Fibroblast of the aortic adventitia (primary cell): Measurements from ENCODE around the gene EMP1. TPM values are rescaled to one million over a fixed set of nuclear protein-coding genes. Genes with fewer than 3 reads are reported as not detected.

Experiments
- DNase-seq: peaks from one replicate; pipeline ENCODE4 v3.0.0-alpha.2; 2010; ENCODE audit warnings: low read depth
- H3K4me3 ChIP-seq: 2 replicates; pipeline ENCODE4 v1.5.1; 2011; ENCODE audit warnings: low read depth, mild to moderate bottlenecking, control low read depth, low read length, moderate library complexity
- CTCF ChIP-seq: IDR thresholded peaks from 2 replicates; pipeline ENCODE4 v1.5.1; 2011; ENCODE audit warnings: mild to moderate bottlenecking, low read length, control low read depth, inconsistent platforms; ENCODE audit not compliant: insufficient read depth
- total RNA-seq: library from RNA; depleted of rRNA; stranded (reverse); fragments of >200 nt; gene quantifications from 2 replicates; pipeline ENCODE4 v1.2.3, GENCODE V29; 2012; ENCODE audit warnings: low replicate concordance

Gene EMP1
- total RNA-seq, 1 donor: 244 TPM

GRCh38 chr12:13153180-13153579 lies 43.3 kb upstream of the EMP1 start:
- no peak overlapping the region for H3K4me3 ChIP-seq
- no peak for DNase-seq
- no peak for TF ChIP-seq CTCF

- H3K4me3 ChIP-seq: no peak overlapping the region
- TF ChIP-seq CTCF: no peak
- DNase-seq: peak; percentile 50
These were observed 42.4 kb upstream of the EMP1 start for GRCh38 chr12:13154027-13154538.

- H3K4me3 ChIP-seq: no peak overlapping the region
- TF ChIP-seq CTCF: no peak
- DNase-seq: peak; percentile 25
These were observed 41.7 kb upstream of the EMP1 start for GRCh38 chr12:13154831-13155230.

DNA sequence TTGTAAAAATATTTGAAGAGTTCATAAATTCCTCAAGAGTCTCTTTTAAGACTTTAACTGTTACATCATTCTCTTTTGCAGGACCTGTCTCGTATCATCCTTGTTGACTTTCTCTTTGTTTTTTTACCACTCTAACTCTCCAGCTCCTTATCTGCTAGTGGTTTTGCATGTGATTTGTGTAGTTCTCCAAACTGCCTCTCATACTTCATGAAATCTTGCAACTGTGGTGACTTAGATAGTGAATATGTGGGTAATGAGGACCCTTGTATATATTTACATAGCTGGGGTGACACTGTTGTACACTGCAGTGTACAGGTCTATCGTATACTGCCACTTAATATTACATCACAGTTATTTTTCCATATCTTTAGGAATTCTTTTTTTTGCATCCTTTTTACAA lies 40.2 kb upstream of the EMP1 start:
- H3K4me3 ChIP-seq: no peak overlapping the region
- TF ChIP-seq CTCF: no peak
- peak; percentile 66 for DNase-seq

DNA sequence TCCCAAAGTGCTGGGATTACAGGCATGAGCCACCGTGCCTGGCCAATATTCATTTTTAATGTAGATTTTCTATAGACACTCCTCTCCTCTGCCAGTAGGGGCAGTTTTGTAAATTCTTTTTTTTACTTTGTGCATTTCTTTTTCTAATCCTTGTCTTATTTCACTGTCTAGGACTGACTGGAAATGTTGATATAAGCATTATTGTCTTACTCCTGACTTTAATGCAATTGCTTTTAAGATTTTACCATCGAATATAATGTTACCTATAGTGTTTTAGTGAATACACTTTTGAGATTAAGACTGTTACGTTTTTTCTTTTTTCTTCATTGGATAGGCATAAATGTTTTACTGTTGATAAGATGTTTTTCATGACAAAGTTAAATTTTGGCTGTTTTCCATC lies 35.4 kb upstream of the EMP1 start:
- DNase-seq: no peak
- no peak overlapping the region for H3K4me3 ChIP-seq
- peak; percentile 56 for TF ChIP-seq CTCF

GRCh38 chr12:13162904-13163303 lies 33.6 kb upstream of the EMP1 start:
- no peak overlapping the region for H3K4me3 ChIP-seq
- DNase-seq: no peak
- TF ChIP-seq CTCF: no peak
